ENCODE measurements around the gene SNAP29.

DNA sequence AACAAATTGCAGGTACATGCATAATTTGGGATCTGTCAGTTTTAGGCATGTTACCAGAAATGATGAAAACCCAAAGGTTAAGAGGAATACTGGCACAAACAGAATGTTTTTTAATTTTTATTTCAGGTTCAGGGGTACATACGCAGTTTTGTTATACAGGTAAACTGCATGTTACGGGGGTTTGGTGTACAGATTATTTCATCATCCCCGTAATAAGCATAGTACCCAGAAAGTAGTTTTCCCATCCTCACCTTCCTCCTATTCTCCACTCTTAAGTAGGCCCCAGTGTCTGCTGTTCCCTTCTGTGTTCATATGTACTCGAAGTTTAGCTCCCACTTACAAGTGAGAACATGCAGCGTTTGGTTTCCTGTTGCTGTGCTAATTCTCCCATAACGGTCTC is 33.2 kb upstream of the SNAP29 start:
- TF ChIP-seq, protein P1, sequence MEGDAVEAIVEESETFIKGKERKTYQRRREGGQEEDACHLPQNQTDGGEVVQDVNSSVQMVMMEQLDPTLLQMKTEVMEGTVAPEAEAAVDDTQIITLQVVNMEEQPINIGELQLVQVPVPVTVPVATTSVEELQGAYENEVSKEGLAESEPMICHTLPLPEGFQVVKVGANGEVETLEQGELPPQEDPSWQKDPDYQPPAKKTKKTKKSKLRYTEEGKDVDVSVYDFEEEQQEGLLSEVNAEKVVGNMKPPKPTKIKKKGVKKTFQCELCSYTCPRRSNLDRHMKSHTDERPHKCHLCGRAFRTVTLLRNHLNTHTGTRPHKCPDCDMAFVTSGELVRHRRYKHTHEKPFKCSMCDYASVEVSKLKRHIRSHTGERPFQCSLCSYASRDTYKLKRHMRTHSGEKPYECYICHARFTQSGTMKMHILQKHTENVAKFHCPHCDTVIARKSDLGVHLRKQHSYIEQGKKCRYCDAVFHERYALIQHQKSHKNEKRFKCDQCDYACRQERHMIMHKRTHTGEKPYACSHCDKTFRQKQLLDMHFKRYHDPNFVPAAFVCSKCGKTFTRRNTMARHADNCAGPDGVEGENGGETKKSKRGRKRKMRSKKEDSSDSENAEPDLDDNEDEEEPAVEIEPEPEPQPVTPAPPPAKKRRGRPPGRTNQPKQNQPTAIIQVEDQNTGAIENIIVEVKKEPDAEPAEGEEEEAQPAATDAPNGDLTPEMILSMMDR (IDR thresholded peaks at IDR 0.05; ENCODE audit: extremely low read depth in 1 of 2, insufficient read depth in 1 of 2, low read depth in 1 of 2, low read length in 2 of 2), result no peak
- no peak for TF ChIP-seq GATA2 (IDR thresholded peaks at IDR 0.05; ENCODE audit: insufficient read depth, insufficient read length, low read depth, low read length)
- no peak for TF ChIP-seq EZH2 (IDR thresholded peaks at IDR 0.05; ENCODE audit: borderline replicate concordance, low read depth, low read length, severe bottlenecking)
- no peak for TF ChIP-seq POLR2A (IDR thresholded peaks at IDR 0.05; ENCODE audit: low read depth, low read length)
- TF ChIP-seq MYC (IDR thresholded peaks at IDR 0.05; ENCODE audit: low read depth, low read length), result no peak

Data from endothelial cell of umbilical vein (primary cell).